H1 (cell line): ENCODE results near the gene TCF7. TPM values are rescaled to one million over a fixed set of nuclear protein-coding genes. Genes with fewer than 3 reads are reported as not detected.

ENCODE experiments used
- CTCF ChIA-PET: fragments of 300-600 bp; sonication (Branson Sonifier 250); formaldehyde crosslinking; loops from one replicate; lab custom pipeline; 2021; ENCODE audit not compliant: partially characterized antibody; lab: Charles Lee
- POLR2A ChIA-PET: fragments of 300-600 bp; sonication (Branson Sonifier 250); formaldehyde crosslinking; loops from one replicate; lab custom pipeline; 2021; ENCODE audit warnings: inconsistent platforms; ENCODE audit not compliant: partially characterized antibody; lab: Charles Lee
- DNase-seq, 2 experiments: peaks; one replicate each; pipeline versions ENCODE4 v3.0.0 to v3.0.0-alpha.2; 2010 to 2022; ENCODE audit warnings: low spot score in 2 of 2, low read depth in 1 of 2, mixed read lengths in 1 of 2
- FAIRE-seq: peaks from 2 replicates; lab custom pipeline; 2011; peaks lifted over from hg19 to GRCh38; lab: Jason Lieb, UNC
- H2AFZ ChIP-seq: 2 replicates; pipeline ENCODE4 v1.8.1; 2012; ENCODE audit warnings: low read length, inconsistent platforms
- H2AK5ac ChIP-seq: 2 replicates; pipeline ENCODE4 v1.6.1; 2013; ENCODE audit warnings: low read depth, low read length
- H2BK120ac ChIP-seq: replicated peaks from 2 replicates; pipeline ENCODE3; 2013; ENCODE audit warnings: low read depth, low read length, inconsistent platforms
- H2BK12ac ChIP-seq: 2 replicates; pipeline ENCODE4 v1.6.1; 2013; ENCODE audit warnings: low read depth, low read length
- H2BK15ac ChIP-seq: 2 replicates; pipeline ENCODE4 v1.6.1; 2013; ENCODE audit warnings: low read length
- H2BK20ac ChIP-seq: 2 replicates; pipeline ENCODE4 v1.6.1; 2013; ENCODE audit warnings: low read length
- H2BK5ac ChIP-seq: 2 replicates; pipeline ENCODE4 v1.6.1; 2013; ENCODE audit warnings: low read depth, low read length
- H3K14ac ChIP-seq: 2 replicates; pipeline ENCODE4 v1.6.1; 2013; ENCODE audit warnings: inconsistent platforms; ENCODE audit not compliant: insufficient read length
- H3K18ac ChIP-seq: 2 replicates; pipeline ENCODE4 v1.6.1; 2013; ENCODE audit warnings: low read length; ENCODE audit errors: extremely low read depth
- H3K23ac ChIP-seq: 2 replicates; pipeline ENCODE4 v1.6.1; 2013; ENCODE audit warnings: inconsistent platforms; ENCODE audit not compliant: insufficient read length
- H3K23me2 ChIP-seq: 2 replicates; pipeline ENCODE4 v1.6.1; 2013; ENCODE audit warnings: low read depth, low read length
- H3K27ac ChIP-seq: 2 replicates; pipeline ENCODE4 v1.6.1; 2011; ENCODE audit warnings: low read depth, low read length, inconsistent platforms
- H3K27me3 ChIP-seq, 4 experiments: replicated peaks in 1 of 4; 1 replicate in 1 of 4; 2 replicates in 3 of 4; pipeline versions ENCODE4 v1.6.1 to v1.8.1; 2011 to 2013; ENCODE audit warnings: low read length in 3 of 4, mild to moderate bottlenecking in 3 of 4, inconsistent platforms in 2 of 4, mixed read lengths in 2 of 4, moderate library complexity in 1 of 4; ENCODE audit not compliant: control insufficient read depth in 3 of 4, insufficient read depth in 3 of 4; ENCODE audit errors: extremely low read depth in 1 of 4
- H3K36me3 ChIP-seq, 4 experiments: 2 replicates each; pipeline versions ENCODE4 v1.6.1 to v1.8.1; 2011 to 2013; ENCODE audit warnings: mild to moderate bottlenecking in 4 of 4, low read length in 3 of 4, moderate library complexity in 2 of 4, control low read depth in 1 of 4, inconsistent platforms in 1 of 4; ENCODE audit not compliant: insufficient read depth in 4 of 4, control insufficient read depth in 2 of 4
- H3K4ac ChIP-seq: replicated peaks from 2 replicates; pipeline ENCODE3; 2013; ENCODE audit warnings: low read length, low read depth, mixed read lengths, inconsistent platforms; ENCODE audit not compliant: insufficient read length
- H3K4me1 ChIP-seq, 4 experiments: replicated peaks in 1 of 4; 1 replicate in 1 of 4; 2 replicates in 3 of 4; pipeline versions ENCODE4 v1.6.1 to v1.8.1; 2011 to 2013; ENCODE audit warnings: low read length in 3 of 4, inconsistent platforms in 2 of 4, mixed read lengths in 1 of 4; ENCODE audit not compliant: insufficient read depth in 4 of 4, control insufficient read depth in 3 of 4
- H3K4me2 ChIP-seq, 2 experiments: 2 replicates each; pipeline versions ENCODE4 v1.6.1 to v1.8.1; 2011 to 2013; ENCODE audit warnings: low read depth in 2 of 2, low read length in 2 of 2, control low read depth in 1 of 2, inconsistent platforms in 1 of 2, mild to moderate bottlenecking in 1 of 2; ENCODE audit not compliant: insufficient read depth in 1 of 2
- H3K4me3 ChIP-seq, 4 experiments: fragments of 200-600, 300-600 bp in 1 of 4; sonication (generic), shearing (Covaris generic), sonication (Bioruptor Twin) in 1 of 4; 2 replicates each; pipeline versions ENCODE4 v1.5.1 to v1.8.1; 2011 to 2016; ENCODE audit warnings: low read length in 4 of 4, low read depth in 3 of 4, control low read depth in 2 of 4, inconsistent platforms in 2 of 4, mild to moderate bottlenecking in 2 of 4, mixed read lengths in 1 of 4, moderate library complexity in 1 of 4; ENCODE audit not compliant: insufficient read depth in 2 of 4; ENCODE audit errors: extremely low read depth in 1 of 4
- H3K56ac ChIP-seq: replicated peaks from 2 replicates; pipeline ENCODE3; 2013; ENCODE audit warnings: low read depth, mild to moderate bottlenecking, mixed read lengths, low read length, inconsistent platforms; ENCODE audit not compliant: insufficient read length
- H3K79me1 ChIP-seq: 2 replicates; pipeline ENCODE4 v1.6.1; 2013; ENCODE audit warnings: low read depth, low read length, control low read depth
- H3K79me2 ChIP-seq, 2 experiments: 2 replicates each; pipeline versions ENCODE4 v1.6.1 to v1.8.1; 2012 to 2013; ENCODE audit warnings: low read length in 2 of 2, mild to moderate bottlenecking in 2 of 2, inconsistent platforms in 1 of 2; ENCODE audit not compliant: insufficient read depth in 2 of 2, control insufficient read depth in 1 of 2
- H3K9ac ChIP-seq, 4 experiments: replicated peaks in 1 of 4; 1 replicate in 1 of 4; 2 replicates in 3 of 4; pipeline versions ENCODE4 v1.6.1 to v1.8.1; 2011 to 2013; ENCODE audit warnings: low read depth in 3 of 4, low read length in 3 of 4, control low read depth in 2 of 4, mild to moderate bottlenecking in 2 of 4, moderate library complexity in 2 of 4, inconsistent platforms in 1 of 4; ENCODE audit errors: extremely low read depth in 1 of 4
- H3K9me3 ChIP-seq, 2 experiments: 2 replicates each; pipeline versions ENCODE4 v1.6.1 to v1.8.1; 2012 to 2013; ENCODE audit warnings: mild to moderate bottlenecking in 2 of 2, moderate library complexity in 2 of 2, control low read depth in 1 of 2, inconsistent platforms in 1 of 2, low read depth in 1 of 2, low read length in 1 of 2, mixed read lengths in 1 of 2; ENCODE audit not compliant: insufficient read depth in 2 of 2
- H4K20me1 ChIP-seq, 2 experiments: replicated peaks in 1 of 2; 2 replicates each; pipeline versions ENCODE3 to v1.8.1; 2011 to 2013; ENCODE audit warnings: inconsistent platforms in 2 of 2, low read length in 2 of 2, mild to moderate bottlenecking in 1 of 2; ENCODE audit not compliant: insufficient read depth in 2 of 2, control insufficient read depth in 1 of 2
- H4K5ac ChIP-seq: 2 replicates; pipeline ENCODE4 v1.6.1; 2013; ENCODE audit warnings: low read length, low read depth, mixed read lengths, inconsistent platforms; ENCODE audit not compliant: insufficient read length
- H4K8ac ChIP-seq: 2 replicates; pipeline ENCODE4 v1.8.0; 2013; ENCODE audit warnings: mild to moderate bottlenecking, moderate library complexity, low read length, inconsistent platforms; ENCODE audit not compliant: insufficient read depth; ENCODE audit errors: extremely low read depth
- H4K91ac ChIP-seq: replicated peaks from 2 replicates; pipeline ENCODE3; 2013; ENCODE audit warnings: low read length, mixed read lengths, inconsistent platforms; ENCODE audit not compliant: insufficient read length
- WGBS, 2 experiments: shearing (Covaris generic) in 1 of 2; methylation state at CpG; one replicate each; pipeline versions ENCODE4 v1.1.6 to v1.1.7; 2013 to 2015; ENCODE audit warnings: low lambda C conversion rate in 2 of 2, mixed read lengths in 2 of 2, inconsistent platforms in 1 of 2, low coverage in 1 of 2, missing lambda C conversion rate in 1 of 2; ENCODE audit not compliant: insufficient replicate concordance in 2 of 2, insufficient coverage in 1 of 2, insufficient read length in 1 of 2; ENCODE audit errors: extremely low coverage in 1 of 2, missing lambda C conversion rate in 1 of 2; 5-methylcytosine and 5-hydroxymethylcytosine counted together
- polyA plus RNA-seq, 7 experiments: library from polyadenylated mRNA; depleted of rRNA in 3 of 7; stranded (reverse) in 5 of 7; unstranded in 2 of 7; fragments of >200 nt in 5 of 7; fragments of 200-250 nt in 2 of 7; gene quantifications; 1 replicate in 5 of 7; 2 replicates in 1 of 7; 4 replicates in 1 of 7; pipeline versions ENCODE4 v1.2.1 to v1.2.3, GENCODE V29; 2011 to 2013; ENCODE audit warnings: missing spikeins in 2 of 7, mixed read lengths in 2 of 7
- total RNA-seq: library from RNA; stranded (reverse); fragmentation: NEBNext Ultra II Directional; extraction: Animal tissue kit (Norgen Biotek cat#: 25700); gene quantifications from 2 replicates; pipeline ENCODE4 v1.2.1, GENCODE V29; 2021

Gene TCF7
- total and polyA plus RNA-seq, 2 of the 8 experiments (the other 6 are each of a cell fraction or from before 2014, with no cell fraction given) = 4.7 to 8.5 TPM

GRCh38 chr5:134115806-134116175, 1.3 kb downstream of the TCF7 start:
- H3K23me2 ChIP-seq = peaks cover 10% of the 10 kb centered on the region; the same call in 1 of the 2 replicates
- DNase-seq (no peak), FAIRE-seq (no peak)
- no peak overlapping the region for H3K18ac ChIP-seq
- no peaks in the 10 kb centered on the region for H3K79me2 ChIP-seq
- H2BK120ac ChIP-seq = no peak overlapping the region
- H3K79me1 ChIP-seq = no peaks in the 10 kb centered on the region; the same call in 1 of the 2 replicates
- no peak overlapping the region for H3K56ac ChIP-seq
- H2BK12ac ChIP-seq = no peak overlapping the region; the same call in 1 of the 2 replicates
- 0 out of 2 replicates have a peak overlapping the region, but pooled peaks have one; percentile 29 for H2BK15ac ChIP-seq
- peaks cover 20 to 34% (median 32%) of the 10 kb centered on the region in 4 experiments for H3K27me3 ChIP-seq
- H3K36me3 ChIP-seq = peaks cover 0 to 2% (median 0%) of the 10 kb centered on the region in 4 experiments; a peak in 1 of 8 replicates
- H3K4me3 ChIP-seq = peak overlapping the region in 3 of 4 experiments; percentile 53 to 89 (median 79); a peak in 5 of 8 replicates
- H3K4me2 ChIP-seq = peak overlapping the region; percentile 74 to 100
- ChIA-PET POLR2A (no interaction called here), CTCF (interaction anchor here (1.0 to 21.7 kb wide), 4 partner anchors 9 to 28 kb away, joined by 5 to 270 read pairs (median 44); no protein-coding TSS in a partner anchor)
- H4K20me1 ChIP-seq = peaks cover 3 to 14% of the 10 kb centered on the region in 2 experiments
- H3K14ac ChIP-seq = no peak overlapping the region
- H3K9me3 ChIP-seq = no peaks in the 10 kb centered on the region
- no peak overlapping the region for H3K9ac ChIP-seq
- no peak overlapping the region for H2AFZ ChIP-seq
- H3K4ac ChIP-seq = no peak overlapping the region
- H4K8ac ChIP-seq = peak overlapping the region; percentile 22; the same call in 1 of the 2 replicates
- H2BK20ac ChIP-seq = no peak overlapping the region
- no peak overlapping the region for H4K5ac ChIP-seq
- no peak overlapping the region for H2AK5ac ChIP-seq
- WGBS, 2 experiments = 81% methylated on average over 11 of the region's 13 CpGs; no CpG with 5 or more reads in 1 of the 2 experiments
- H3K4me1 ChIP-seq = peaks cover 0 to 15% (median 9%) of the 10 kb centered on the region in 4 experiments; a peak in 6 of 7 replicates
- H3K23ac ChIP-seq = no peak overlapping the region
- H2BK5ac ChIP-seq = no peak overlapping the region
- no peak overlapping the region for H3K27ac ChIP-seq
- H4K91ac ChIP-seq = no peak overlapping the region
